Testis (tissue), 2 donors: ENCODE results near the gene KIAA0753.

ENCODE experiments used
- CTCF ChIP-seq, 3 experiments: fragments of 450-650 bp in 2 of 3; fragments of 200-600 bp in 1 of 3; sonication (generic) in 1 of 3; IDR thresholded peaks; one replicate each; pipeline ENCODE4 v1.5.1; 2016 to 2019; ENCODE audit warnings: antibody characterized with exemption in 3 of 3, mild to moderate bottlenecking in 2 of 3, moderate library complexity in 1 of 3
- POLR2A ChIP-seq: fragments of 450-650 bp; IDR thresholded peaks from one replicate; pipeline ENCODE4 v1.6.1; 2017; ENCODE audit warnings: antibody characterized with exemption, mild to moderate bottlenecking, moderate library complexity

DNA sequence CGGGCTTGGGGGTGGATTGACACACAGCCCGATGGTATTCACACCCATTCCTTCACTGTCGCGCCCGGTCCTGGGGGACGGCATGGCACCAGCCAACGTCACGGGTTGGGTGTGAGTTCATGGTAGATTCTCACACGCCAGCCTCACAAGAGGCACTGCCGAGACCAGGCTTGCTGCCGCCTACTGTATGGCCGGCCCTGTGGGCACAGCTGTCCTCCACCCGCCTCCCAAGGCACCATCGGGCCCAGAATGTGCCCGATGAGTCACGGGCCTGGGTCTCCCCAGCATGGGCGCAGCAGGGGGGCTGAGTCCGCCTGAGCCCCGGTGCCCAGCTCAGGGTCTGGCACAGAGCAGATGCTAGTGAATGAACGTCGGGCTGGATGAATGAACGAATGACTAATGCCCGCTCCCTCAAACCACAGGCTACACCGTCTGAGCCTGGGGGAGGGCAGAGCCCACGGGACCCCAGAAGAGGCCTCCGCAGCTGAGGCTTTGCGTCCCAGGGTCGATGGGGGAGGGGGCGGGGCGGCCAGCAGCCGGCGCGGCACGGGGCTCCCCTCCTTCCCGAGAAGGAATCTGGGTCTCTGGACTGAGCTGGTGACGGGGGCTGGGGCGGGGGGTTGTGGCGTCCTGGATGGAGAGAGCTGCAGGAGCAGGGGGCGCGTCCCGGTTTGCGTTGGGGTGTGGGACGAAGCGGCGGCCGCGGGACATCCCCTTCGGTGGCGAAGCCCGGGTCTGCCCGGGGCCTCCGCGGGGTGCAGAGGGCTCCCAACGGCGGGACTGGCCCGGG is 85.0 kb downstream of the KIAA0753 start:
- TF ChIP-seq POLR2A (no peak), CTCF (IDR thresholded peaks at IDR 0.05) (no peak)
